ENCODE measurements around the gene HNRNPF. TPM values are rescaled to one million over a fixed set of nuclear protein-coding genes. Genes with fewer than 3 reads are reported as not detected.

Gene HNRNPF
- total RNA-seq, 2 experiments from 2014 or later, result 280 to 340 TPM

GRCh38 chr10:43380610-43381222 is 28.3 kb downstream of the HNRNPF start:
- Histone ChIP-seq H3K79me2 (ENCODE audit: insufficient read depth, low read depth, low read length) (peaks cover 4% of the 10 kb centered on the region; the same call in 1 of the 2 replicates), H4K20me1 (ENCODE audit: insufficient read depth, low read length) (peaks cover 12% of the 10 kb centered on the region; the same call in 1 of the 2 replicates), H3K4me1 (ENCODE audit: insufficient read depth, low read length, poor library complexity, severe bottlenecking) (no peaks in the 10 kb centered on the region), H3K4me3 (ENCODE audit: low read depth, low read length, poor library complexity, severe bottlenecking) (no peak overlapping the region), H2AFZ (ENCODE audit: low read length) (no peak overlapping the region), H3K9me3 (ENCODE audit: low read length) (no peaks in the 10 kb centered on the region), H3K27ac (ENCODE audit: low read depth, low read length, poor library complexity, severe bottlenecking) (no peak overlapping the region), H3K36me3 (ENCODE audit: insufficient read depth, low read length) (peaks cover 16% of the 10 kb centered on the region), H3K4me2 (ENCODE audit: low read length) (no peak overlapping the region), H3K9me2 (ENCODE audit: insufficient read depth, low read length) (no peaks in the 10 kb centered on the region)
- ChIA-PET CTCF (ENCODE audit: unreplicated experiment) (no interaction called here), POLR2A (interaction anchor here (0.5 to 1.1 kb wide), 5 partner anchors 14 to 68 kb away, joined by 5 to 8 read pairs (median 7); no protein-coding TSS in a partner anchor)
- peak; percentile 54 for TF ChIP-seq CTCF (conservative IDR thresholded peaks at IDR 0.05; ENCODE audit: low read length)
- no peak for TF ChIP-seq EZH2phosphoT487 (IDR thresholded peaks at IDR 0.05; ENCODE audit: borderline replicate concordance, low read depth, low read length)
- DNase-seq (ENCODE audit: low spot score), result peak; percentile 65
- intact Hi-C loops (cut with micrococcal nuclease; ENCODE audit: unreplicated experiment), result no loop called here
- BruUV-seq (replicated peaks), result no TSS peak

- POLR2A ChIA-PET, result no interaction called here
- Histone ChIP-seq H3K27ac (ENCODE audit: low read depth, low read length, poor library complexity, severe bottlenecking) (no peak overlapping the region), H3K4me2 (ENCODE audit: low read length) (no peak overlapping the region)
Observed at GRCh38 chr10:43377424-43377883, 31.5 kb downstream of the HNRNPF start.

More at GRCh38 chr10:43377424-43377883, 31.5 kb downstream of the HNRNPF start:
- TF ChIP-seq EZH2phosphoT487 (IDR thresholded peaks at IDR 0.05; ENCODE audit: borderline replicate concordance, low read depth, low read length), result no peak
- TF ChIP-seq CTCF (conservative IDR thresholded peaks at IDR 0.05; ENCODE audit: low read length), result no peak
- Histone ChIP-seq H3K9me2 (ENCODE audit: insufficient read depth, low read length) (no peaks in the 10 kb centered on the region), H3K4me1 (ENCODE audit: insufficient read depth, low read length, poor library complexity, severe bottlenecking) (no peaks in the 10 kb centered on the region), H3K4me3 (ENCODE audit: low read depth, low read length, poor library complexity, severe bottlenecking) (no peak overlapping the region), H3K36me3 (ENCODE audit: insufficient read depth, low read length) (no peaks in the 10 kb centered on the region), H2AFZ (ENCODE audit: low read length) (no peak overlapping the region), H4K20me1 (ENCODE audit: insufficient read depth, low read length) (no peaks in the 10 kb centered on the region), H3K79me2 (ENCODE audit: insufficient read depth, low read depth, low read length) (no peaks in the 10 kb centered on the region), H3K9me3 (ENCODE audit: low read length) (no peaks in the 10 kb centered on the region)
- intact Hi-C loops (cut with micrococcal nuclease; ENCODE audit: unreplicated experiment), result no loop called here
- CTCF ChIA-PET (ENCODE audit: unreplicated experiment), result no interaction called here
- DNase-seq (ENCODE audit: low spot score), result no peak
- BruUV-seq (replicated peaks), result no TSS peak
